Suprapubic skin (tissue), 4 donors: ENCODE measurements around the gene DTD2.

ENCODE experiments used
- CTCF ChIP-seq, 2 donors: fragments of 200-600 bp in 1 of 2; fragments of 450-650 bp in 1 of 2; sonication (generic) in 1 of 2; IDR thresholded peaks; one replicate each; pipeline ENCODE4 v1.5.1; 2016 to 2019; ENCODE audit warnings: antibody characterized with exemption in 2 of 2, mild to moderate bottlenecking in 1 of 2, moderate library complexity in 1 of 2
- EP300 ChIP-seq: sonication (generic); formaldehyde crosslinking; IDR thresholded peaks from one replicate; pipeline ENCODE4 v1.6.1; 2017; ENCODE audit warnings: antibody characterized with exemption
- POLR2A ChIP-seq, 2 donors: fragments of 450-650 bp; IDR thresholded peaks; one replicate each; pipeline ENCODE4 v1.6.1; 2017; ENCODE audit warnings: antibody characterized with exemption in 2 of 2, mild to moderate bottlenecking in 2 of 2, moderate library complexity in 2 of 2
- POLR2AphosphoS5 ChIP-seq, 3 donors: sonication (generic); formaldehyde crosslinking; IDR thresholded peaks; one replicate each; pipeline ENCODE4 v1.6.1; 2017; ENCODE audit warnings: antibody characterized with exemption in 3 of 3

GRCh38 chr14:31476131-31476866 is 19.0 kb upstream of the DTD2 start:
- TF ChIP-seq CTCF (IDR thresholded peaks at IDR 0.05) = no peak
- TF ChIP-seq POLR2AphosphoS5 (IDR thresholded peaks at IDR 0.05) = no peak
- TF ChIP-seq POLR2A (IDR thresholded peaks at IDR 0.05) = no peak
- no peak for TF ChIP-seq EP300
